Measurements from ENCODE around the gene EPOP.
A peak's percentile ranks its signal among the peaks of the same experiment; 100 is the strongest.

Gene EPOP

GRCh38 chr17:38663964-38664644, 10.7 kb downstream of the EPOP start:
- no peak for TF ChIP-seq EZH2phosphoT487 (IDR thresholded peaks at IDR 0.05; ENCODE audit: borderline replicate concordance, low read length)
- TF ChIP-seq, protein P1, sequence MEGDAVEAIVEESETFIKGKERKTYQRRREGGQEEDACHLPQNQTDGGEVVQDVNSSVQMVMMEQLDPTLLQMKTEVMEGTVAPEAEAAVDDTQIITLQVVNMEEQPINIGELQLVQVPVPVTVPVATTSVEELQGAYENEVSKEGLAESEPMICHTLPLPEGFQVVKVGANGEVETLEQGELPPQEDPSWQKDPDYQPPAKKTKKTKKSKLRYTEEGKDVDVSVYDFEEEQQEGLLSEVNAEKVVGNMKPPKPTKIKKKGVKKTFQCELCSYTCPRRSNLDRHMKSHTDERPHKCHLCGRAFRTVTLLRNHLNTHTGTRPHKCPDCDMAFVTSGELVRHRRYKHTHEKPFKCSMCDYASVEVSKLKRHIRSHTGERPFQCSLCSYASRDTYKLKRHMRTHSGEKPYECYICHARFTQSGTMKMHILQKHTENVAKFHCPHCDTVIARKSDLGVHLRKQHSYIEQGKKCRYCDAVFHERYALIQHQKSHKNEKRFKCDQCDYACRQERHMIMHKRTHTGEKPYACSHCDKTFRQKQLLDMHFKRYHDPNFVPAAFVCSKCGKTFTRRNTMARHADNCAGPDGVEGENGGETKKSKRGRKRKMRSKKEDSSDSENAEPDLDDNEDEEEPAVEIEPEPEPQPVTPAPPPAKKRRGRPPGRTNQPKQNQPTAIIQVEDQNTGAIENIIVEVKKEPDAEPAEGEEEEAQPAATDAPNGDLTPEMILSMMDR (IDR thresholded peaks at IDR 0.05; ENCODE audit: low read depth, low read length, poor library complexity, severe bottlenecking) = no peak
- Histone ChIP-seq H3K27ac (ENCODE audit: low read depth, low read length) (no peak overlapping the region), H3K4me1 (ENCODE audit: control insufficient read depth, low read length) (peaks cover 28% of the 10 kb centered on the region), H4K20me1 (ENCODE audit: control insufficient read depth, insufficient read depth, low read depth, low read length) (no peaks in the 10 kb centered on the region), H3K27me3 (ENCODE audit: control insufficient read depth, low read length) (peaks cover 10% of the 10 kb centered on the region), H3K36me3 (ENCODE audit: control insufficient read depth, low read length) (no peaks in the 10 kb centered on the region), H3K9me3 (ENCODE audit: control insufficient read depth, insufficient read depth, low read length) (no peaks in the 10 kb centered on the region), H3F3A (ENCODE audit: control insufficient read depth, insufficient read depth) (no peaks in the 10 kb centered on the region; the same call in 1 of the 2 replicates), H3K4me2 (ENCODE audit: low read length) (no peak overlapping the region), H3K9me2 (replicated peaks; ENCODE audit: control insufficient read depth, low read length) (no peaks in the 10 kb centered on the region), H3K79me2 (ENCODE audit: control insufficient read depth, low read length) (no peaks in the 10 kb centered on the region), H3K4me3 (ENCODE audit: low read length) (no peak overlapping the region)

GRCh38 chr17:38663125-38663751, 11.5 kb downstream of the EPOP start:
- Histone ChIP-seq H3K4me3 (ENCODE audit: low read length) (no peak overlapping the region), H3K4me2 (ENCODE audit: low read length) (no peak overlapping the region), H3K36me3 (ENCODE audit: control insufficient read depth, low read length) (no peaks in the 10 kb centered on the region), H3K9me2 (replicated peaks; ENCODE audit: control insufficient read depth, low read length) (no peaks in the 10 kb centered on the region), H4K20me1 (ENCODE audit: control insufficient read depth, insufficient read depth, low read depth, low read length) (no peaks in the 10 kb centered on the region), H3K4me1 (ENCODE audit: control insufficient read depth, low read length) (peaks cover 37% of the 10 kb centered on the region), H3K27me3 (ENCODE audit: control insufficient read depth, low read length) (peaks cover 2% of the 10 kb centered on the region; the same call in 1 of the 2 replicates), H3K79me2 (ENCODE audit: control insufficient read depth, low read length) (no peaks in the 10 kb centered on the region), H3K27ac (ENCODE audit: low read depth, low read length) (no peak overlapping the region), H3F3A (ENCODE audit: control insufficient read depth, insufficient read depth) (no peaks in the 10 kb centered on the region; the same call in 1 of the 2 replicates), H3K9me3 (ENCODE audit: control insufficient read depth, insufficient read depth, low read length) (no peaks in the 10 kb centered on the region)
- no peak for TF ChIP-seq EZH2phosphoT487 (IDR thresholded peaks at IDR 0.05; ENCODE audit: borderline replicate concordance, low read length)
- TF ChIP-seq, protein P1 (IDR thresholded peaks at IDR 0.05; ENCODE audit: low read depth, low read length, poor library complexity, severe bottlenecking) = peak; percentile 99

DNA sequence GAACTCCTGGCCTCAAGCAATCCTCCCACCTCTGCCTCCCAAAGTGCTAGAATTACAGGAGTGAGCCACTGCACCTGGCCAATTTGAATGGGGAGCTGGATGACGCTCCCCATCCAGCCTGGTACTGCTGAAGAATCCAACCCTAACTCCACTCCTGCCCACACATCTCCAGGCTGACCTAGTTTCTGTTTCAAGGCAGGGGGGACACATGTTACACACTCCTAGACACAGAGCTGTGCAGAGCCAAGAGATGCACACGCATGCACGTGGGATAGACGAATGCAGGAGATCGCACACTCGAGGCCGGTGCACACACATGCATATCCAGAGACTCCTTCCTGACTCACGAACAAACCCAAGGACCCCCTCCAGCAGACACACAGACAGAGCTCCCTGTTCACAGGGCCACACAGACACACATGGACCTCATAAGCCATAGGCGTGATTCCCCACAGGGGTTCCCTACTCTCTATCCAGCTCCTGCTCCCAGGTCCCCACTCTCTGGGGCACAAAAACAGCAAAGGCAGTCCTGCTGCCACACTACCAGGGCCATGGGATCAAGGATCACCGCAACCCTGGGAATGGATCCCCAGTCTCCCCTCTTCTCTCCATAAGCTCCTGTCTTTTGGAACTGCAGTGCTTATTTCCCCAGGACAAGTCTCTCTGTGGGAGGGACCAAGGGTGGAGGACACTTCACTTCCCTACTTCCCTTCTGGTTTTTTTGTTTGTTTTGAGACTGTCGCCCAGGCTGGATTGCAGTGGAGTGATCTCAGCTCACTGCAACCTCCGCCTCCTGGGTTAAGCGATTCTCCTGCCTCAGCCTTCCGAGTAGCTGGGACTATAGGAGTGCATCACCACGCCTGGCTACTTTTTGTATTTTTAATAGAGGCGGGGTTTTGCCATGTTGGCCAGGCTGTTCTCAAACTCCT, 14.4 kb downstream of the EPOP start:
- H3K4me2 ChIP-seq (ENCODE audit: low read length) = no peak overlapping the region
- no peaks in the 10 kb centered on the region for H3K36me3 ChIP-seq (ENCODE audit: control insufficient read depth, low read length)
- H3K27ac ChIP-seq (ENCODE audit: low read depth, low read length) = no peak overlapping the region
- H3K27me3 ChIP-seq (ENCODE audit: control insufficient read depth, low read length) = no peaks in the 10 kb centered on the region
- H3F3A ChIP-seq (ENCODE audit: control insufficient read depth, insufficient read depth) = no peaks in the 10 kb centered on the region; the same call in 1 of the 2 replicates
- H3K4me1 ChIP-seq (ENCODE audit: control insufficient read depth, low read length) = peaks cover 50% of the 10 kb centered on the region
- TF ChIP-seq, protein P1 (IDR thresholded peaks at IDR 0.05; ENCODE audit: low read depth, low read length, poor library complexity, severe bottlenecking) = no peak
- TF ChIP-seq EZH2phosphoT487 (IDR thresholded peaks at IDR 0.05; ENCODE audit: borderline replicate concordance, low read length) = no peak
- H3K4me3 ChIP-seq (ENCODE audit: low read length) = no peak overlapping the region
- H3K9me3 ChIP-seq (ENCODE audit: control insufficient read depth, insufficient read depth, low read length) = no peaks in the 10 kb centered on the region
- H3K79me2 ChIP-seq (ENCODE audit: control insufficient read depth, low read length) = 0 out of 2 replicates have a peak, but pooled peaks cover 5% of the 10 kb centered on the region
- H4K20me1 ChIP-seq (ENCODE audit: control insufficient read depth, insufficient read depth, low read depth, low read length) = no peaks in the 10 kb centered on the region
- no peaks in the 10 kb centered on the region for H3K9me2 ChIP-seq (replicated peaks; ENCODE audit: control insufficient read depth, low read length)
